ENCODE measurements around the gene UNC5C.
"Not testable (repeated sequence)": the region's sequence is repeated elsewhere in the genome, so short reads cannot be mapped to it uniquely, and the experiment has no call there.

The UNC5C gene

DNA sequence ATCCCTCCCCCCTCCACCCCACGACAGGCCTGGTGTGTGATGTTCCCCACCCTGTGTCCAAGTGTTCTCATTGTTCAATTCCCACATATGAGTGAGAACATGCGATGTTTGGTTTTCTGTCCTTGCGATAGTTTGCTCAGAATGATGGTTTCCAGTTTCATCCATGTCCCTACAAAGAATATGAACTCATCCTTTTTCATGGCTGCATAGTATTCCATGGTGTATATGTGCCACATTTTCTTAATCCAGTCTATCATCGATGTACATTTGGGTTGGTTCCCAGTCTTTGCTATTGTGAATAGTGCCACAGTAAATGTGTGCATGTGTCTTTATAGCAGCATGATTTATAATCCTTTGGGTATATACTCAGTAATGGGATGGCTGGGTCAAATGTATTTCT, 414.8 kb downstream of the UNC5C start:
- H4K12ac ChIP-seq (ENCODE audit: low read depth, low read length); H3K4me3 ChIP-seq (ENCODE audit: low read depth, low read length): not testable (repeated sequence)
- no CpG with 5 or more reads among the region's 4 CpGs for WGBS (ENCODE audit: extremely low coverage, insufficient coverage, insufficient read length)

GRCh38 chr4:95129821-95130311, 418.9 kb downstream of the UNC5C start:
- no peaks in the 10 kb centered on the region for H3K9me3 ChIP-seq (ENCODE audit: insufficient read depth, low read depth, low read length)
- peak overlapping the region; percentile 34 for H3K27ac ChIP-seq (ENCODE audit: low read depth, low read length)
- no peak overlapping the region for H3K4me3 ChIP-seq (ENCODE audit: low read depth, low read length)
- no peak overlapping the region for H2BK120ac ChIP-seq (ENCODE audit: insufficient read depth, low read length, poor library complexity)
- H3K18ac ChIP-seq (ENCODE audit: low read length) = no peak overlapping the region
- no peaks in the 10 kb centered on the region for H3K36me3 ChIP-seq (ENCODE audit: control insufficient read depth in 1 of 2, insufficient read depth in 2 of 2, low read length in 2 of 2)
- no peaks in the 10 kb centered on the region for H3K79me1 ChIP-seq (ENCODE audit: low read length)
- H3K4ac ChIP-seq (ENCODE audit: low read depth, low read length) = no peak overlapping the region
- H4K91ac ChIP-seq (ENCODE audit: low read depth, low read length) = no peak overlapping the region
- no peak overlapping the region for H2AFZ ChIP-seq (ENCODE audit: insufficient read depth, low read length, poor library complexity)
- H2AK5ac ChIP-seq (ENCODE audit: low read length) = no peak overlapping the region
- no peak overlapping the region for H3K4me2 ChIP-seq (ENCODE audit: low read length)
- peaks cover 0 to 4% of the 10 kb centered on the region in 2 experiments for H3K4me1 ChIP-seq (ENCODE audit: control insufficient read depth in 1 of 2, insufficient read depth in 2 of 2, low read length in 2 of 2)
- no peak overlapping the region for H4K12ac ChIP-seq (ENCODE audit: low read depth, low read length)
- DNase-seq = peak; percentile 80 to 96
- H3K79me2 ChIP-seq (ENCODE audit: control insufficient read depth, insufficient read depth, low read length, poor library complexity) = no peaks in the 10 kb centered on the region
- no peak overlapping the region for H3K23ac ChIP-seq (ENCODE audit: low read length)
- H2BK12ac ChIP-seq (ENCODE audit: low read length) = no peak overlapping the region
- WGBS (ENCODE audit: extremely low coverage, insufficient coverage, insufficient read length) = 100% methylated on average over 3 of the region's 7 CpGs
- no peaks in the 10 kb centered on the region for H3K27me3 ChIP-seq (ENCODE audit: insufficient read depth, low read length)
- H3K14ac ChIP-seq (ENCODE audit: low read length) = no peak overlapping the region
- H3K9ac ChIP-seq (ENCODE audit: low read length) = no peak overlapping the region
- no peak overlapping the region for H2BK5ac ChIP-seq (ENCODE audit: low read depth, low read length, poor library complexity)
- no peak overlapping the region for H4K8ac ChIP-seq (ENCODE audit: low read depth, low read length)

More for the DNA sequence above, 414.8 kb downstream of the UNC5C start:
- H3K4me2 ChIP-seq (ENCODE audit: low read length); H3K9ac ChIP-seq (ENCODE audit: low read length); DNase-seq; H3K79me2 ChIP-seq (ENCODE audit: control insufficient read depth, insufficient read depth, low read length, poor library complexity); H2BK12ac ChIP-seq (ENCODE audit: low read length); H3K14ac ChIP-seq (ENCODE audit: low read length); H2AK5ac ChIP-seq (ENCODE audit: low read length); H2BK5ac ChIP-seq (ENCODE audit: low read depth, low read length, poor library complexity); H4K91ac ChIP-seq (ENCODE audit: low read depth, low read length); H3K23ac ChIP-seq (ENCODE audit: low read length); H3K4me1 ChIP-seq (ENCODE audit: control insufficient read depth in 1 of 2, insufficient read depth in 2 of 2, low read length in 2 of 2); H2BK120ac ChIP-seq (ENCODE audit: insufficient read depth, low read length, poor library complexity); H3K36me3 ChIP-seq (ENCODE audit: control insufficient read depth in 1 of 2, insufficient read depth in 2 of 2, low read length in 2 of 2); H4K8ac ChIP-seq (ENCODE audit: low read depth, low read length); H2AFZ ChIP-seq (ENCODE audit: insufficient read depth, low read length, poor library complexity); H3K79me1 ChIP-seq (ENCODE audit: low read length); H3K27ac ChIP-seq (ENCODE audit: low read depth, low read length); H3K18ac ChIP-seq (ENCODE audit: low read length); H3K4ac ChIP-seq (ENCODE audit: low read depth, low read length); H3K9me3 ChIP-seq (ENCODE audit: insufficient read depth, low read depth, low read length); H3K27me3 ChIP-seq (ENCODE audit: insufficient read depth, low read length): not testable (repeated sequence)

GRCh38 chr4:95129031-95129430, 419.7 kb downstream of the UNC5C start:
- peaks cover 0 to 4% of the 10 kb centered on the region in 2 experiments for H3K4me1 ChIP-seq (ENCODE audit: control insufficient read depth in 1 of 2, insufficient read depth in 2 of 2, low read length in 2 of 2)
- no peak overlapping the region for H4K12ac ChIP-seq (ENCODE audit: low read depth, low read length)
- H2AFZ ChIP-seq (ENCODE audit: insufficient read depth, low read length, poor library complexity) = no peak overlapping the region
- no peaks in the 10 kb centered on the region for H3K36me3 ChIP-seq (ENCODE audit: control insufficient read depth in 1 of 2, insufficient read depth in 2 of 2, low read length in 2 of 2)
- no peak overlapping the region for H2BK12ac ChIP-seq (ENCODE audit: low read length)
- H3K27ac ChIP-seq (ENCODE audit: low read depth, low read length) = no peak overlapping the region
- H3K27me3 ChIP-seq (ENCODE audit: insufficient read depth, low read length) = no peaks in the 10 kb centered on the region
- no CpG with 5 or more reads among the region's 4 CpGs for WGBS (ENCODE audit: extremely low coverage, insufficient coverage, insufficient read length)
- no peaks in the 10 kb centered on the region for H3K79me1 ChIP-seq (ENCODE audit: low read length)
- H3K79me2 ChIP-seq (ENCODE audit: control insufficient read depth, insufficient read depth, low read length, poor library complexity) = no peaks in the 10 kb centered on the region
- H3K4me3 ChIP-seq (ENCODE audit: low read depth, low read length) = no peak overlapping the region
- H3K14ac ChIP-seq (ENCODE audit: low read length) = no peak overlapping the region
- no peak overlapping the region for H2BK5ac ChIP-seq (ENCODE audit: low read depth, low read length, poor library complexity)
- H3K4ac ChIP-seq (ENCODE audit: low read depth, low read length) = no peak overlapping the region
- no peak for DNase-seq
- no peak overlapping the region for H3K4me2 ChIP-seq (ENCODE audit: low read length)
- H3K23ac ChIP-seq (ENCODE audit: low read length) = no peak overlapping the region
- H3K9me3 ChIP-seq (ENCODE audit: insufficient read depth, low read depth, low read length) = no peaks in the 10 kb centered on the region
- no peak overlapping the region for H3K18ac ChIP-seq (ENCODE audit: low read length)
- H2BK120ac ChIP-seq (ENCODE audit: insufficient read depth, low read length, poor library complexity) = no peak overlapping the region
- no peak overlapping the region for H2AK5ac ChIP-seq (ENCODE audit: low read length)
- H4K91ac ChIP-seq (ENCODE audit: low read depth, low read length) = no peak overlapping the region
- no peak overlapping the region for H3K9ac ChIP-seq (ENCODE audit: low read length)
- no peak overlapping the region for H4K8ac ChIP-seq (ENCODE audit: low read depth, low read length)

DNA sequence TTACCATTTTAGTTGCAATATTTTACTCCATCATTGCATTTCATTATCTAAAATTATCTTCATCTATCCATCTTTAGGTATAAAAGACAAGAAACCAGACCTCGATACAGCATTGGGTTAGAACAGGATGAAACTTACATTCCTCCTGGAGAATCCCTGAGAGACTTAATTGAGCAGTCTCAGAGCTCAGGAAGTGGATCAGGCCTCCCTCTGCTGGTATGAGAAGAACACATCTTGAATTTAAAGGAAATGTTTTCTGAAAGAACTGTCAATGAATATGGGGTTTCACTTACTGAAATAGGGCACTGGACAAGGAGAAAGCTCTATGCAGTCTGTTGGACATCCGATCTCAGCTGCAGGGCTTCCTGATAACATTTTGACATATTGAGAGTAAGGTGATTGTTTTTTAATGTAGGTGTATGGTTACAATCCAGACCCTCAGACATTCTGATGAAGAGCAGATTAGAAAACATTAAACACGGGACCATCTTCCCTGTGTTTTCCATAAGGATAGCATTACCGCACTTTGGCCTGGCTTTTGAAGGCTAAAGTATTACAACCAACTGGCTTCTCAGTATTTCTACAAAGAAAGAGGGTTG, 423.8 kb downstream of the UNC5C start:
- H3K27ac ChIP-seq (ENCODE audit: low read depth, low read length) = no peak overlapping the region
- no peak overlapping the region for H2BK120ac ChIP-seq (ENCODE audit: insufficient read depth, low read length, poor library complexity)
- no peak overlapping the region for H3K9ac ChIP-seq (ENCODE audit: low read length)
- H3K27me3 ChIP-seq (ENCODE audit: insufficient read depth, low read length) = no peaks in the 10 kb centered on the region
- no peaks in the 10 kb centered on the region for H3K36me3 ChIP-seq (ENCODE audit: control insufficient read depth in 1 of 2, insufficient read depth in 2 of 2, low read length in 2 of 2)
- no peak overlapping the region for H4K91ac ChIP-seq (ENCODE audit: low read depth, low read length)
- H3K18ac ChIP-seq (ENCODE audit: low read length) = no peak overlapping the region
- no peaks in the 10 kb centered on the region for H3K9me3 ChIP-seq (ENCODE audit: insufficient read depth, low read depth, low read length)
- DNase-seq = peak; percentile 46 to 70
- no peak overlapping the region for H3K14ac ChIP-seq (ENCODE audit: low read length)
- whole genome bisulfite sequencing (ENCODE audit: extremely low coverage, insufficient coverage, insufficient read length) = no CpG with 5 or more reads among the region's 4 CpGs
- H3K4me2 ChIP-seq (ENCODE audit: low read length) = no peak overlapping the region
- no peak overlapping the region for H3K23ac ChIP-seq (ENCODE audit: low read length)
- H2AK5ac ChIP-seq (ENCODE audit: low read length) = no peak overlapping the region
- H4K8ac ChIP-seq (ENCODE audit: low read depth, low read length) = no peak overlapping the region
- H3K79me2 ChIP-seq (ENCODE audit: control insufficient read depth, insufficient read depth, low read length, poor library complexity) = no peaks in the 10 kb centered on the region
- H3K4ac ChIP-seq (ENCODE audit: low read depth, low read length) = no peak overlapping the region
- H2AFZ ChIP-seq (ENCODE audit: insufficient read depth, low read length, poor library complexity) = no peak overlapping the region
- no peak overlapping the region for H2BK12ac ChIP-seq (ENCODE audit: low read length)
- no peak overlapping the region for H3K4me3 ChIP-seq (ENCODE audit: low read depth, low read length)
- H4K12ac ChIP-seq (ENCODE audit: low read depth, low read length) = no peak overlapping the region
- H3K79me1 ChIP-seq (ENCODE audit: low read length) = no peaks in the 10 kb centered on the region
- H2BK5ac ChIP-seq (ENCODE audit: low read depth, low read length, poor library complexity) = no peak overlapping the region
- H3K4me1 ChIP-seq (ENCODE audit: control insufficient read depth in 1 of 2, insufficient read depth in 2 of 2, low read length in 2 of 2) = peaks cover 0 to 4% of the 10 kb centered on the region in 2 experiments
